DMS 273 treated with DMSO at 0.1 percent for 48 hours (cell line): ENCODE results near the gene TECR.

Experiments used
- DNase-seq: peaks from one replicate; lab custom pipeline; 2025; lab: John Stamatoyannopoulos, UW

TECR gene

GRCh38 chr19:14507704-14508542 lies 21.5 kb upstream of the TECR start:
- no peak for DNase-seq

GRCh38 chr19:14510311-14511228 lies 18.8 kb upstream of the TECR start:
- DNase-seq, result no peak

- no peak for DNase-seq
These were observed 18.2 kb upstream of the TECR start for GRCh38 chr19:14511229-14511593.

- no peak for DNase-seq
These were observed 16.9 kb upstream of the TECR start for GRCh38 chr19:14512406-14512961.

- no peak for DNase-seq
These were observed 15.1 kb upstream of the TECR start for GRCh38 chr19:14514215-14514863.

GRCh38 chr19:14515501-14516047 lies 13.8 kb upstream of the TECR start:
- DNase-seq, result no peak

GRCh38 chr19:14516048-14516534 lies 13.3 kb upstream of the TECR start:
- DNase-seq, result no peak

GRCh38 chr19:14516746-14517438 lies 12.5 kb upstream of the TECR start:
- no peak for DNase-seq

GRCh38 chr19:14517446-14517839 lies 12.0 kb upstream of the TECR start:
- no peak for DNase-seq

GRCh38 chr19:14517840-14518505 lies 11.4 kb upstream of the TECR start, which contains the start of gene DNAJB1:
TSS of gene DNAJB1 (minus strand) at chr19:14518397. CDS start at chr19:14518349, 48 bp downstream.
- no peak for DNase-seq

GRCh38 chr19:14519245-14519859 lies 10.0 kb upstream of the TECR start:
- no peak for DNase-seq

GRCh38 chr19:14519860-14520407 lies 9.5 kb upstream of the TECR start:
- DNase-seq, result no peak

- DNase-seq, result no peak
These were observed 8.9 kb upstream of the TECR start for GRCh38 chr19:14520543-14520942.

GRCh38 chr19:14525729-14526128 lies 3.7 kb upstream of the TECR start:
- no peak for DNase-seq

GRCh38 chr19:14526423-14526822 lies 3.0 kb upstream of the TECR start:
- DNase-seq, result no peak

- DNase-seq, result no peak
These were observed 758 bp upstream of the TECR start for GRCh38 chr19:14528419-14529253.

GRCh38 chr19:14530005-14530348 lies 583 bp downstream of the TECR start:
- no peak for DNase-seq

- DNase-seq, result no peak
These were observed 1.1 kb downstream of the TECR start for GRCh38 chr19:14530506-14530905.

- no peak for DNase-seq
These were observed 4.1 kb downstream of the TECR start for GRCh38 chr19:14533450-14533849.
